Ishikawa (cell line): ENCODE data around the gene PDCD1LG2.

ENCODE experiments used
- CEBPB ChIP-seq: IDR thresholded peaks from 2 replicates; pipeline ENCODE4 v1.6.1; 2012
- CREB1 ChIP-seq: IDR thresholded peaks from 2 replicates; pipeline ENCODE4 v1.6.1; 2012; ENCODE audit warnings: low read depth
- EP300 ChIP-seq: IDR thresholded peaks from 2 replicates; pipeline ENCODE4 v1.6.1; 2012; ENCODE audit warnings: borderline replicate concordance
- NFIC ChIP-seq: IDR thresholded peaks from 2 replicates; pipeline ENCODE4 v1.6.1; 2012
- RAD21 ChIP-seq: IDR thresholded peaks from 2 replicates; pipeline ENCODE4 v1.6.1; 2012; ENCODE audit warnings: low read depth
- TAF1 ChIP-seq: IDR thresholded peaks from 2 replicates; pipeline ENCODE4 v1.6.1; 2012; ENCODE audit warnings: low read depth, mild to moderate bottlenecking
- TCF12 ChIP-seq: IDR thresholded peaks from 2 replicates; pipeline ENCODE4 v1.6.1; 2012; ENCODE audit warnings: low read depth
- TEAD4 ChIP-seq: IDR thresholded peaks from 2 replicates; pipeline ENCODE4 v1.6.1; 2012
- YY1 ChIP-seq: IDR thresholded peaks from 2 replicates; pipeline ENCODE4 v1.6.1; 2012; ENCODE audit warnings: low read depth
- TF ChIP-seq, protein P1 (sequence below): IDR thresholded peaks from 2 replicates; pipeline ENCODE4 v1.6.1; 2012
- TF ChIP-seq, protein P2 (sequence below): IDR thresholded peaks from 2 replicates; pipeline ENCODE4 v1.6.1; 2012; ENCODE audit warnings: low read depth, mild to moderate bottlenecking
- TF ChIP-seq, protein P3 (sequence below): IDR thresholded peaks from 2 replicates; pipeline ENCODE4 v1.6.1; 2012

DNA sequence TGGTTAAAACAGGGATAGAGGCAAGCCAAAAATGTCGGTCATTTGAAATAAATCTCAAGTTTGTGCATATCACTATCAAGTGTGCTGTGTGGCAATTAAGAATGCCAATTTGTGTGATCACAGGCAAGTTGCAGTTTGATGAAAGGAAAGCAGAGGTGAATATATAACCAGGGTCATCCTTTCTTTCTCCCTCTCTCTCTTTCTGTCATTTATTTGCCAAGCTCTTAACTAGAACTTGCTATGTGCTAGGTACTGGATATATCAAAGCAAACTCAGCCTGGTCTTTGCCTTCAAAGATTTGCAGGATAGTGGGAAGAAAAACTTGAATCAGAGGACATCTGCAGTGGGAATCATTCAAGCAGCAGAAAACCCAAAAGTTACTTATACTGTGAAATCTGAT lies 22.0 kb downstream of the PDCD1LG2 start:
- TF ChIP-seq, protein P1, sequence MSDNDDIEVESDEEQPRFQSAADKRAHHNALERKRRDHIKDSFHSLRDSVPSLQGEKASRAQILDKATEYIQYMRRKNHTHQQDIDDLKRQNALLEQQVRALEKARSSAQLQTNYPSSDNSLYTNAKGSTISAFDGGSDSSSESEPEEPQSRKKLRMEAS, result no peak
- no peak for TF ChIP-seq EP300
- TF ChIP-seq YY1, result no peak
- no peak for TF ChIP-seq TCF12
- TF ChIP-seq, protein P2, sequence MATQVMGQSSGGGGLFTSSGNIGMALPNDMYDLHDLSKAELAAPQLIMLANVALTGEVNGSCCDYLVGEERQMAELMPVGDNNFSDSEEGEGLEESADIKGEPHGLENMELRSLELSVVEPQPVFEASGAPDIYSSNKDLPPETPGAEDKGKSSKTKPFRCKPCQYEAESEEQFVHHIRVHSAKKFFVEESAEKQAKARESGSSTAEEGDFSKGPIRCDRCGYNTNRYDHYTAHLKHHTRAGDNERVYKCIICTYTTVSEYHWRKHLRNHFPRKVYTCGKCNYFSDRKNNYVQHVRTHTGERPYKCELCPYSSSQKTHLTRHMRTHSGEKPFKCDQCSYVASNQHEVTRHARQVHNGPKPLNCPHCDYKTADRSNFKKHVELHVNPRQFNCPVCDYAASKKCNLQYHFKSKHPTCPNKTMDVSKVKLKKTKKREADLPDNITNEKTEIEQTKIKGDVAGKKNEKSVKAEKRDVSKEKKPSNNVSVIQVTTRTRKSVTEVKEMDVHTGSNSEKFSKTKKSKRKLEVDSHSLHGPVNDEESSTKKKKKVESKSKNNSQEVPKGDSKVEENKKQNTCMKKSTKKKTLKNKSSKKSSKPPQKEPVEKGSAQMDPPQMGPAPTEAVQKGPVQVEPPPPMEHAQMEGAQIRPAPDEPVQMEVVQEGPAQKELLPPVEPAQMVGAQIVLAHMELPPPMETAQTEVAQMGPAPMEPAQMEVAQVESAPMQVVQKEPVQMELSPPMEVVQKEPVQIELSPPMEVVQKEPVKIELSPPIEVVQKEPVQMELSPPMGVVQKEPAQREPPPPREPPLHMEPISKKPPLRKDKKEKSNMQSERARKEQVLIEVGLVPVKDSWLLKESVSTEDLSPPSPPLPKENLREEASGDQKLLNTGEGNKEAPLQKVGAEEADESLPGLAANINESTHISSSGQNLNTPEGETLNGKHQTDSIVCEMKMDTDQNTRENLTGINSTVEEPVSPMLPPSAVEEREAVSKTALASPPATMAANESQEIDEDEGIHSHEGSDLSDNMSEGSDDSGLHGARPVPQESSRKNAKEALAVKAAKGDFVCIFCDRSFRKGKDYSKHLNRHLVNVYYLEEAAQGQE, result no peak
- no peak for TF ChIP-seq CEBPB
- TF ChIP-seq CREB1, result no peak
- TF ChIP-seq NFIC, result no peak
- TF ChIP-seq TAF1, result no peak
- TF ChIP-seq TEAD4, result no peak
- TF ChIP-seq RAD21, result no peak
- TF ChIP-seq, protein P3, sequence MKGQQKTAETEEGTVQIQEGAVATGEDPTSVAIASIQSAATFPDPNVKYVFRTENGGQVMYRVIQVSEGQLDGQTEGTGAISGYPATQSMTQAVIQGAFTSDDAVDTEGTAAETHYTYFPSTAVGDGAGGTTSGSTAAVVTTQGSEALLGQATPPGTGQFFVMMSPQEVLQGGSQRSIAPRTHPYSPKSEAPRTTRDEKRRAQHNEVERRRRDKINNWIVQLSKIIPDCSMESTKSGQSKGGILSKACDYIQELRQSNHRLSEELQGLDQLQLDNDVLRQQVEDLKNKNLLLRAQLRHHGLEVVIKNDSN, result no peak
